Endothelial cell of umbilical vein (primary cell): ENCODE results near the gene WDR49. TPM values are rescaled to one million over a fixed set of nuclear protein-coding genes. Genes with fewer than 3 reads are reported as not detected.

ENCODE experiments used
- BruUV-seq: library from RNA; stranded (reverse); fragments of 400-500 nt; replicated peaks from 2 replicates; lab custom pipeline; 2021; lab: Mats Ljungman, UMichigan
- CTCF ChIA-PET: fragments of 300-600, 350-600 bp; sonication (Branson Sonifier 250); formaldehyde crosslinking; loops from one replicate; lab custom pipeline; 2021; ENCODE audit warnings: antibody characterized with exemption, inconsistent platforms; lab: Charles Lee
- POLR2A ChIA-PET: fragments of 300-600, 350-600 bp; sonication (Branson Sonifier 250); formaldehyde crosslinking; loops from one replicate; lab custom pipeline; 2021; ENCODE audit warnings: antibody characterized with exemption, inconsistent platforms; lab: Charles Lee
- DNase-seq: peaks from one replicate; pipeline ENCODE4 v3.0.0-alpha.2; 2011; ENCODE audit warnings: low read depth, low spot score
- FAIRE-seq: peaks from 2 replicates; lab custom pipeline; 2011; peaks lifted over from hg19 to GRCh38; lab: Jason Lieb, UNC
- H2AFZ ChIP-seq: 2 replicates; pipeline ENCODE4 v1.6.0; 2012; ENCODE audit warnings: low read depth, low read length, control low read depth, inconsistent platforms
- H3K27ac ChIP-seq: 2 replicates; pipeline ENCODE4 v1.5.1; 2011; ENCODE audit warnings: low read depth, mild to moderate bottlenecking, control low read depth, low read length, moderate library complexity; ENCODE audit not compliant: insufficient read depth
- H3K27me3 ChIP-seq, 2 experiments: 2 replicates each; pipeline versions ENCODE4 v1.6.0 to v1.6.1; 2011; ENCODE audit warnings: low read length in 2 of 2, mixed read lengths in 1 of 2; ENCODE audit not compliant: control insufficient read depth in 2 of 2, insufficient read depth in 2 of 2
- H3K36me3 ChIP-seq, 2 experiments: 2 replicates in 1 of 2; 3 replicates in 1 of 2; pipeline ENCODE4 v1.5.1; 2011; ENCODE audit warnings: low read length in 2 of 2, mild to moderate bottlenecking in 1 of 2, moderate library complexity in 1 of 2; ENCODE audit not compliant: control insufficient read depth in 2 of 2, insufficient read depth in 2 of 2; ENCODE audit errors: extremely low read depth in 1 of 2
- H3K4me1 ChIP-seq: 3 replicates; pipeline ENCODE4 v1.5.1; 2011; ENCODE audit warnings: mild to moderate bottlenecking, low read length; ENCODE audit not compliant: control insufficient read depth, insufficient read depth; ENCODE audit errors: extremely low read depth
- H3K4me2 ChIP-seq: 2 replicates; pipeline ENCODE4 v1.6.1; 2011; ENCODE audit warnings: low read length, control low read depth, mixed read lengths; ENCODE audit not compliant: insufficient read depth
- H3K4me3 ChIP-seq, 3 experiments: fragments of 200-600 bp in 1 of 3; sonication (generic), shearing (Covaris generic) in 1 of 3; replicated peaks in 1 of 3; 2 replicates each; pipeline ENCODE4 v1.5.1; 2011 to 2016; ENCODE audit warnings: control low read depth in 3 of 3, low read length in 3 of 3, mild to moderate bottlenecking in 2 of 3, inconsistent platforms in 1 of 3, low read depth in 1 of 3, moderate library complexity in 1 of 3; ENCODE audit not compliant: insufficient read depth in 1 of 3
- H3K79me2 ChIP-seq: 2 replicates; pipeline ENCODE4 v1.6.0; 2012; ENCODE audit warnings: low read length, inconsistent platforms; ENCODE audit not compliant: control insufficient read depth, insufficient read depth
- H3K9ac ChIP-seq: replicated peaks from 2 replicates; pipeline ENCODE3; 2011; ENCODE audit warnings: low read length, control low read depth; ENCODE audit not compliant: insufficient read depth; ENCODE audit errors: extremely low read depth
- H3K9me1 ChIP-seq: replicated peaks from 3 replicates; pipeline ENCODE4 v1.6.0; 2011; ENCODE audit warnings: mild to moderate bottlenecking, low read length; ENCODE audit not compliant: control insufficient read depth, insufficient read depth; ENCODE audit errors: extremely low read depth
- H3K9me3 ChIP-seq: replicated peaks from 2 replicates; pipeline ENCODE4 v1.5.1; 2012; ENCODE audit warnings: low read length, inconsistent platforms; ENCODE audit not compliant: control insufficient read depth, insufficient read depth
- H4K20me1 ChIP-seq: replicated peaks from 2 replicates; pipeline ENCODE3; 2011; ENCODE audit warnings: mild to moderate bottlenecking, low read length; ENCODE audit not compliant: control insufficient read depth, insufficient read depth; ENCODE audit errors: extremely low read depth
- EZH2 ChIP-seq: IDR thresholded peaks from 2 replicates; pipeline ENCODE4 v1.6.1; 2012; ENCODE audit warnings: borderline replicate concordance, low read depth, mild to moderate bottlenecking, moderate library complexity, low read length, inconsistent platforms; ENCODE audit not compliant: severe bottlenecking
- FOS ChIP-seq: IDR thresholded peaks from 2 replicates; pipeline ENCODE4 v1.6.1; 2011; ENCODE audit warnings: mild to moderate bottlenecking, low read length, moderate library complexity, borderline replicate concordance; ENCODE audit not compliant: insufficient read depth
- GATA2 ChIP-seq: IDR thresholded peaks from 2 replicates; pipeline ENCODE4 v1.7.0; 2011; ENCODE audit warnings: low read depth, mild to moderate bottlenecking, moderate library complexity, mixed read lengths, low read length; ENCODE audit not compliant: insufficient read length, insufficient read depth
- JUN ChIP-seq: IDR thresholded peaks from 2 replicates; pipeline ENCODE4 v1.6.1; 2011; ENCODE audit warnings: borderline replicate concordance, low read depth; ENCODE audit not compliant: insufficient read length, insufficient read depth
- MYC ChIP-seq: IDR thresholded peaks from one replicate; pipeline ENCODE4 v1.6.1; 2011; ENCODE audit warnings: mild to moderate bottlenecking, low read depth, low read length
- POLR2A ChIP-seq: IDR thresholded peaks from 2 replicates; pipeline ENCODE4 v1.6.1; 2012; ENCODE audit warnings: low read depth, mild to moderate bottlenecking, control low read depth, low read length
- POLR2AphosphoS5 ChIP-seq: IDR thresholded peaks from 2 replicates; pipeline ENCODE4 v1.6.1; 2012; ENCODE audit warnings: low read depth, mild to moderate bottlenecking, control low read depth, low read length, moderate library complexity; ENCODE audit not compliant: insufficient read depth
- dilution Hi-C: fragments of 300-500 bp; cut with MboI; formaldehyde crosslinking; loops from one replicate; pipeline ENCODE4 v1.15.0; 2019; ENCODE audit warnings: low sequenced_read_pairs; ENCODE audit not compliant: extremely low pct_ligation_motif_present
- intact Hi-C: fragments of 100-400 bp; cut with micrococcal nuclease; formaldehyde crosslinking; loops from one replicate; pipeline ENCODE4 v1.10.0; 2022
- polyA plus RNA-seq, 4 experiments: library from polyadenylated mRNA; depleted of rRNA in 3 of 4; stranded (reverse) in 3 of 4; unstranded in 1 of 4; fragments of >200 nt; gene quantifications; 2 replicates each; pipeline versions ENCODE4 v1.2.1 to v1.2.3, GENCODE V29; 2011 to 2012; ENCODE audit warnings: missing spikeins in 1 of 4
- total RNA-seq: library from RNA; stranded (reverse); gene quantifications from 2 replicates; pipeline ENCODE4 v1.2.3, GENCODE V29; 2021
- TF ChIP-seq, protein P1 (sequence below), 2 donors: IDR thresholded peaks; 1 replicate in 1 of 2; 2 replicates in 1 of 2; pipeline ENCODE4 v1.5.1; 2011; ENCODE audit warnings: low read length in 2 of 2, mild to moderate bottlenecking in 2 of 2, moderate library complexity in 2 of 2, control low read depth in 1 of 2, inconsistent platforms in 1 of 2, low read depth in 1 of 2; ENCODE audit not compliant: insufficient read depth in 1 of 2; ENCODE audit errors: extremely low read depth in 1 of 2
- TF ChIP-seq, protein P2 (sequence below): IDR thresholded peaks from 2 replicates; pipeline ENCODE4 v1.6.1; 2011; ENCODE audit not compliant: insufficient read depth, insufficient read length

The WDR49 gene
- total and polyA plus RNA-seq, 2 donors (not counting 3 experiments of a cell fraction or from before 2014, with no cell fraction given), result not detected

- no TSS peak for BruUV-seq
- H3K36me3 ChIP-seq, result no peaks in the 10 kb centered on the region
- dilution Hi-C loops (no loop called here), intact Hi-C loops (no loop called here)
- DNase-seq, result no peak
- no peak overlapping the region for H3K4me2 ChIP-seq
- H3K9ac ChIP-seq, result no peak overlapping the region
- H3K9me1 ChIP-seq, result no peaks in the 10 kb centered on the region
- H3K9me3 ChIP-seq, result no peaks in the 10 kb centered on the region
- H2AFZ ChIP-seq, result no peak overlapping the region
- H4K20me1 ChIP-seq, result no peaks in the 10 kb centered on the region
- no peaks in the 10 kb centered on the region for H3K27me3 ChIP-seq
- ChIA-PET POLR2A (no interaction called here), CTCF (no interaction called here)
- H3K4me3 ChIP-seq, result no peak overlapping the region
- FAIRE-seq, result no peak
- no peaks in the 10 kb centered on the region for H3K79me2 ChIP-seq
- no peak overlapping the region for H3K27ac ChIP-seq
- H3K4me1 ChIP-seq, result no peaks in the 10 kb centered on the region
- TF ChIP-seq GATA2 (no peak), MYC (no peak), POLR2AphosphoS5 (no peak), JUN (no peak), POLR2A (no peak), EZH2 (no peak), FOS (no peak)
- TF ChIP-seq, protein P1, sequence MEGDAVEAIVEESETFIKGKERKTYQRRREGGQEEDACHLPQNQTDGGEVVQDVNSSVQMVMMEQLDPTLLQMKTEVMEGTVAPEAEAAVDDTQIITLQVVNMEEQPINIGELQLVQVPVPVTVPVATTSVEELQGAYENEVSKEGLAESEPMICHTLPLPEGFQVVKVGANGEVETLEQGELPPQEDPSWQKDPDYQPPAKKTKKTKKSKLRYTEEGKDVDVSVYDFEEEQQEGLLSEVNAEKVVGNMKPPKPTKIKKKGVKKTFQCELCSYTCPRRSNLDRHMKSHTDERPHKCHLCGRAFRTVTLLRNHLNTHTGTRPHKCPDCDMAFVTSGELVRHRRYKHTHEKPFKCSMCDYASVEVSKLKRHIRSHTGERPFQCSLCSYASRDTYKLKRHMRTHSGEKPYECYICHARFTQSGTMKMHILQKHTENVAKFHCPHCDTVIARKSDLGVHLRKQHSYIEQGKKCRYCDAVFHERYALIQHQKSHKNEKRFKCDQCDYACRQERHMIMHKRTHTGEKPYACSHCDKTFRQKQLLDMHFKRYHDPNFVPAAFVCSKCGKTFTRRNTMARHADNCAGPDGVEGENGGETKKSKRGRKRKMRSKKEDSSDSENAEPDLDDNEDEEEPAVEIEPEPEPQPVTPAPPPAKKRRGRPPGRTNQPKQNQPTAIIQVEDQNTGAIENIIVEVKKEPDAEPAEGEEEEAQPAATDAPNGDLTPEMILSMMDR (IDR thresholded peaks at IDR 0.05; ENCODE audit: extremely low read depth in 1 of 2, insufficient read depth in 1 of 2, low read depth in 1 of 2, low read length in 2 of 2), result no peak
- TF ChIP-seq, protein P2, sequence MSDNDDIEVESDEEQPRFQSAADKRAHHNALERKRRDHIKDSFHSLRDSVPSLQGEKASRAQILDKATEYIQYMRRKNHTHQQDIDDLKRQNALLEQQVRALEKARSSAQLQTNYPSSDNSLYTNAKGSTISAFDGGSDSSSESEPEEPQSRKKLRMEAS, result no peak
Measured at GRCh38 chr3:167626490-167626889, 27.3 kb downstream of the WDR49 start.
